Esophagus (tissue), 2 donors: ENCODE results near the gene MRPL18. TPM values are rescaled to one million over a fixed set of nuclear protein-coding genes. Genes with fewer than 3 reads are reported as not detected.
A peak's percentile ranks its signal among the peaks of the same experiment; 100 is the strongest.

ENCODE experiments used
- H3K27ac ChIP-seq, 2 donors: one replicate each; pipeline ENCODE4 v1.5.1; 2013; ENCODE audit warnings: low read depth in 2 of 2, mild to moderate bottlenecking in 2 of 2, inconsistent platforms in 1 of 2, low read length in 1 of 2, moderate library complexity in 1 of 2
- H3K27me3 ChIP-seq, 2 donors: one replicate each; pipeline ENCODE4 v1.6.1; 2013; ENCODE audit warnings: low read length in 2 of 2, control low read depth in 1 of 2, mild to moderate bottlenecking in 1 of 2; ENCODE audit not compliant: insufficient read depth in 2 of 2, control insufficient read depth in 1 of 2
- H3K36me3 ChIP-seq, 2 donors: one replicate each; pipeline ENCODE4 v1.6.1; 2013; ENCODE audit warnings: low read length in 1 of 2; ENCODE audit not compliant: control insufficient read depth in 2 of 2, insufficient read depth in 2 of 2
- H3K4me1 ChIP-seq, 2 donors: one replicate each; pipeline ENCODE4 v1.6.1; 2013; ENCODE audit warnings: low read length in 1 of 2; ENCODE audit not compliant: control insufficient read depth in 2 of 2, insufficient read depth in 2 of 2
- H3K4me3 ChIP-seq, 2 donors: one replicate each; pipeline ENCODE4 v1.5.1; 2013; ENCODE audit warnings: low read length in 2 of 2, mild to moderate bottlenecking in 2 of 2, low read depth in 1 of 2, moderate library complexity in 1 of 2
- H3K9me3 ChIP-seq, 2 donors: one replicate each; pipeline ENCODE4 v1.6.1; 2013; ENCODE audit warnings: mild to moderate bottlenecking in 2 of 2, low read depth in 1 of 2, low read length in 1 of 2, moderate library complexity in 1 of 2; ENCODE audit not compliant: control insufficient read depth in 2 of 2, insufficient read depth in 1 of 2
- WGBS, 2 donors: extraction: QIAGEN DNeasy Blood & Tissue Kit; methylation state at CpG; one replicate each; pipeline ENCODE4 v1.1.7; 2013; 5-methylcytosine and 5-hydroxymethylcytosine counted together
- polyA plus RNA-seq, 2 donors: library from polyadenylated mRNA; stranded (reverse); fragments of 200-250 nt; gene quantifications; one replicate each; pipeline ENCODE4 v1.2.3, GENCODE V29; 2013
- donor health status: healthy with polysubstance abuse.
- donor health status: Bipolar disorder and iron deficiency.

Gene MRPL18
- polyA plus RNA-seq, 2 donors = 64.0 to 117 TPM

GRCh38 chr6:159769470-159769869 lies 20.8 kb upstream of the MRPL18 start:
- H3K27me3 ChIP-seq = no peaks in the 10 kb centered on the region
- no peaks in the 10 kb centered on the region for H3K9me3 ChIP-seq
- H3K4me1 ChIP-seq = no peaks in the 10 kb centered on the region
- no peak overlapping the region for H3K27ac ChIP-seq
- H3K4me3 ChIP-seq = no peak overlapping the region
- H3K36me3 ChIP-seq = peaks cover 13 to 16% of the 10 kb centered on the region in 2 donors

GRCh38 chr6:159772196-159772595 lies 18.1 kb upstream of the MRPL18 start:
- Histone ChIP-seq H3K9me3 (no peaks in the 10 kb centered on the region), H3K4me3 (no peak overlapping the region), H3K27me3 (no peaks in the 10 kb centered on the region), H3K36me3 (peaks cover 12 to 19% of the 10 kb centered on the region in 2 donors), H3K4me1 (no peaks in the 10 kb centered on the region), H3K27ac (no peak overlapping the region)
- 0 to 44% methylated on average over 1 of the region's 1 CpG for whole genome bisulfite sequencing, 2 donors

GRCh38 chr6:159777240-159777904 lies 12.9 kb upstream of the MRPL18 start:
- Histone ChIP-seq H3K27me3 (no peaks in the 10 kb centered on the region), H3K4me3 (no peak overlapping the region), H3K27ac (no peak overlapping the region), H3K36me3 (peaks cover 7 to 16% of the 10 kb centered on the region in 2 donors), H3K4me1 (no peaks in the 10 kb centered on the region), H3K9me3 (no peaks in the 10 kb centered on the region)
- WGBS, 2 donors = 76 to 82% methylated on average over 7 of the region's 7 CpGs

- H3K27ac ChIP-seq = no peak overlapping the region
- peaks cover 14 to 20% of the 10 kb centered on the region in 2 donors for H3K36me3 ChIP-seq
- H3K4me1 ChIP-seq = no peaks in the 10 kb centered on the region
- H3K4me3 ChIP-seq = no peak overlapping the region
- 43 to 52% methylated on average over 1 of the region's 1 CpG for WGBS, 2 donors
- H3K9me3 ChIP-seq = no peaks in the 10 kb centered on the region
- H3K27me3 ChIP-seq = no peaks in the 10 kb centered on the region
Observed at GRCh38 chr6:159778131-159778530, 12.1 kb upstream of the MRPL18 start.

- Histone ChIP-seq H3K9me3 (no peaks in the 10 kb centered on the region), H3K4me3 (no peak overlapping the region), H3K4me1 (no peaks in the 10 kb centered on the region), H3K36me3 (peaks cover 14 to 20% of the 10 kb centered on the region in 2 donors), H3K27me3 (no peaks in the 10 kb centered on the region), H3K27ac (no peak overlapping the region)
- WGBS, 2 donors = 57 to 62% methylated on average over 3 of the region's 3 CpGs
Observed at GRCh38 chr6:159778542-159779103, 11.6 kb upstream of the MRPL18 start.

GRCh38 chr6:159788276-159788675 lies 2.0 kb upstream of the MRPL18 start:
- peaks cover 4% of the 10 kb centered on the region in 2 donors for H3K36me3 ChIP-seq
- peak overlapping the region; percentile 87 for H3K4me3 ChIP-seq
- H3K27ac ChIP-seq = peak overlapping the region; percentile 66 to 85
- no peaks in the 10 kb centered on the region for H3K9me3 ChIP-seq
- H3K4me1 ChIP-seq = no peaks in the 10 kb centered on the region
- H3K27me3 ChIP-seq = no peaks in the 10 kb centered on the region
- WGBS, 2 donors = 19 to 26% methylated on average over 15 of the region's 15 CpGs

GRCh38 chr6:159788753-159789376 lies 1.4 kb upstream of the MRPL18 start:
- Histone ChIP-seq H3K27ac (peak overlapping the region; percentile 85 to 94), H3K27me3 (no peaks in the 10 kb centered on the region), H3K4me1 (no peaks in the 10 kb centered on the region), H3K36me3 (peaks cover 4% of the 10 kb centered on the region in 2 donors), H3K9me3 (no peaks in the 10 kb centered on the region), H3K4me3 (peak overlapping the region; percentile 87)
- 0 to 1% methylated on average over 57 to 60 of the region's 60 CpGs for WGBS, 2 donors

GRCh38 chr6:159789377-159790148 lies 704 bp upstream of the MRPL18 start, which contains the start of gene TCP1:
TSS of gene TCP1 (minus strand) at chr6:159789602. CDS start at chr6:159789468, 134 bp downstream.
- peaks cover 3 to 4% of the 10 kb centered on the region in 2 donors for H3K36me3 ChIP-seq
- no peaks in the 10 kb centered on the region for H3K27me3 ChIP-seq
- no peaks in the 10 kb centered on the region for H3K9me3 ChIP-seq
- no peaks in the 10 kb centered on the region for H3K4me1 ChIP-seq
- H3K4me3 ChIP-seq = peak within 1 kb of the TSS; percentile 87 to 93
- 0% methylated on average over 64 of the region's 64 CpGs for WGBS, 2 donors
- H3K27ac ChIP-seq = peak within 1 kb of the TSS; percentile 98 to 100

- Histone ChIP-seq H3K27ac (peak overlapping the region; percentile 98 to 100), H3K36me3 (no peaks in the 10 kb centered on the region), H3K4me1 (no peaks in the 10 kb centered on the region), H3K9me3 (no peaks in the 10 kb centered on the region), H3K27me3 (no peaks in the 10 kb centered on the region), H3K4me3 (peak overlapping the region; percentile 67 to 93)
- 12 to 13% methylated on average over 18 of the region's 18 CpGs for WGBS, 2 donors
Observed at GRCh38 chr6:159790956-159791598, 810 bp downstream of the MRPL18 start.
